Endothelial cell of umbilical vein (primary cell): ENCODE measurements around the gene ZMYND11. TPM values are rescaled to one million over a fixed set of nuclear protein-coding genes. Genes with fewer than 3 reads are reported as not detected.

ENCODE experiments used
- BruUV-seq: library from RNA; stranded (reverse); fragments of 400-500 nt; replicated peaks from 2 replicates; lab custom pipeline; 2021; lab: Mats Ljungman, UMichigan
- CTCF ChIA-PET: fragments of 300-600, 350-600 bp; sonication (Branson Sonifier 250); formaldehyde crosslinking; loops from one replicate; lab custom pipeline; 2021; ENCODE audit warnings: antibody characterized with exemption, inconsistent platforms; lab: Charles Lee
- POLR2A ChIA-PET: fragments of 300-600, 350-600 bp; sonication (Branson Sonifier 250); formaldehyde crosslinking; loops from one replicate; lab custom pipeline; 2021; ENCODE audit warnings: antibody characterized with exemption, inconsistent platforms; lab: Charles Lee
- DNase-seq: peaks from one replicate; pipeline ENCODE4 v3.0.0-alpha.2; 2011; ENCODE audit warnings: low read depth, low spot score
- FAIRE-seq: peaks from 2 replicates; lab custom pipeline; 2011; peaks lifted over from hg19 to GRCh38; lab: Jason Lieb, UNC
- H2AFZ ChIP-seq: 2 replicates; pipeline ENCODE4 v1.6.0; 2012; ENCODE audit warnings: low read depth, low read length, control low read depth, inconsistent platforms
- H3K27ac ChIP-seq: 2 replicates; pipeline ENCODE4 v1.5.1; 2011; ENCODE audit warnings: low read depth, mild to moderate bottlenecking, control low read depth, low read length, moderate library complexity; ENCODE audit not compliant: insufficient read depth
- H3K27me3 ChIP-seq, 2 experiments: 2 replicates each; pipeline versions ENCODE4 v1.6.0 to v1.6.1; 2011; ENCODE audit warnings: low read length in 2 of 2, mixed read lengths in 1 of 2; ENCODE audit not compliant: control insufficient read depth in 2 of 2, insufficient read depth in 2 of 2
- H3K36me3 ChIP-seq, 2 experiments: 2 replicates in 1 of 2; 3 replicates in 1 of 2; pipeline ENCODE4 v1.5.1; 2011; ENCODE audit warnings: low read length in 2 of 2, mild to moderate bottlenecking in 1 of 2, moderate library complexity in 1 of 2; ENCODE audit not compliant: control insufficient read depth in 2 of 2, insufficient read depth in 2 of 2; ENCODE audit errors: extremely low read depth in 1 of 2
- H3K4me1 ChIP-seq: 3 replicates; pipeline ENCODE4 v1.5.1; 2011; ENCODE audit warnings: mild to moderate bottlenecking, low read length; ENCODE audit not compliant: control insufficient read depth, insufficient read depth; ENCODE audit errors: extremely low read depth
- H3K4me2 ChIP-seq: 2 replicates; pipeline ENCODE4 v1.6.1; 2011; ENCODE audit warnings: low read length, control low read depth, mixed read lengths; ENCODE audit not compliant: insufficient read depth
- H3K4me3 ChIP-seq, 3 experiments: fragments of 200-600 bp in 1 of 3; sonication (generic), shearing (Covaris generic) in 1 of 3; replicated peaks in 1 of 3; 2 replicates each; pipeline ENCODE4 v1.5.1; 2011 to 2016; ENCODE audit warnings: control low read depth in 3 of 3, low read length in 3 of 3, mild to moderate bottlenecking in 2 of 3, inconsistent platforms in 1 of 3, low read depth in 1 of 3, moderate library complexity in 1 of 3; ENCODE audit not compliant: insufficient read depth in 1 of 3
- H3K79me2 ChIP-seq: 2 replicates; pipeline ENCODE4 v1.6.0; 2012; ENCODE audit warnings: low read length, inconsistent platforms; ENCODE audit not compliant: control insufficient read depth, insufficient read depth
- H3K9ac ChIP-seq: replicated peaks from 2 replicates; pipeline ENCODE3; 2011; ENCODE audit warnings: low read length, control low read depth; ENCODE audit not compliant: insufficient read depth; ENCODE audit errors: extremely low read depth
- H3K9me1 ChIP-seq: replicated peaks from 3 replicates; pipeline ENCODE4 v1.6.0; 2011; ENCODE audit warnings: mild to moderate bottlenecking, low read length; ENCODE audit not compliant: control insufficient read depth, insufficient read depth; ENCODE audit errors: extremely low read depth
- H3K9me3 ChIP-seq: replicated peaks from 2 replicates; pipeline ENCODE4 v1.5.1; 2012; ENCODE audit warnings: low read length, inconsistent platforms; ENCODE audit not compliant: control insufficient read depth, insufficient read depth
- H4K20me1 ChIP-seq: replicated peaks from 2 replicates; pipeline ENCODE3; 2011; ENCODE audit warnings: mild to moderate bottlenecking, low read length; ENCODE audit not compliant: control insufficient read depth, insufficient read depth; ENCODE audit errors: extremely low read depth
- EZH2 ChIP-seq: IDR thresholded peaks from 2 replicates; pipeline ENCODE4 v1.6.1; 2012; ENCODE audit warnings: borderline replicate concordance, low read depth, mild to moderate bottlenecking, moderate library complexity, low read length, inconsistent platforms; ENCODE audit not compliant: severe bottlenecking
- FOS ChIP-seq: IDR thresholded peaks from 2 replicates; pipeline ENCODE4 v1.6.1; 2011; ENCODE audit warnings: mild to moderate bottlenecking, low read length, moderate library complexity, borderline replicate concordance; ENCODE audit not compliant: insufficient read depth
- GATA2 ChIP-seq: IDR thresholded peaks from 2 replicates; pipeline ENCODE4 v1.7.0; 2011; ENCODE audit warnings: low read depth, mild to moderate bottlenecking, moderate library complexity, mixed read lengths, low read length; ENCODE audit not compliant: insufficient read length, insufficient read depth
- JUN ChIP-seq: IDR thresholded peaks from 2 replicates; pipeline ENCODE4 v1.6.1; 2011; ENCODE audit warnings: borderline replicate concordance, low read depth; ENCODE audit not compliant: insufficient read length, insufficient read depth
- MYC ChIP-seq: IDR thresholded peaks from one replicate; pipeline ENCODE4 v1.6.1; 2011; ENCODE audit warnings: mild to moderate bottlenecking, low read depth, low read length
- POLR2A ChIP-seq: IDR thresholded peaks from 2 replicates; pipeline ENCODE4 v1.6.1; 2012; ENCODE audit warnings: low read depth, mild to moderate bottlenecking, control low read depth, low read length
- POLR2AphosphoS5 ChIP-seq: IDR thresholded peaks from 2 replicates; pipeline ENCODE4 v1.6.1; 2012; ENCODE audit warnings: low read depth, mild to moderate bottlenecking, control low read depth, low read length, moderate library complexity; ENCODE audit not compliant: insufficient read depth
- dilution Hi-C: fragments of 300-500 bp; cut with MboI; formaldehyde crosslinking; loops from one replicate; pipeline ENCODE4 v1.15.0; 2019; ENCODE audit warnings: low sequenced_read_pairs; ENCODE audit not compliant: extremely low pct_ligation_motif_present
- intact Hi-C: fragments of 100-400 bp; cut with micrococcal nuclease; formaldehyde crosslinking; loops from one replicate; pipeline ENCODE4 v1.10.0; 2022
- polyA plus RNA-seq, 4 experiments: library from polyadenylated mRNA; depleted of rRNA in 3 of 4; stranded (reverse) in 3 of 4; unstranded in 1 of 4; fragments of >200 nt; gene quantifications; 2 replicates each; pipeline versions ENCODE4 v1.2.1 to v1.2.3, GENCODE V29; 2011 to 2012; ENCODE audit warnings: missing spikeins in 1 of 4
- total RNA-seq: library from RNA; stranded (reverse); gene quantifications from 2 replicates; pipeline ENCODE4 v1.2.3, GENCODE V29; 2021
- TF ChIP-seq, protein P1 (sequence below): IDR thresholded peaks from 2 replicates; pipeline ENCODE4 v1.6.1; 2011; ENCODE audit not compliant: insufficient read depth, insufficient read length
- TF ChIP-seq, protein P2 (sequence below), 2 donors: IDR thresholded peaks; 1 replicate in 1 of 2; 2 replicates in 1 of 2; pipeline ENCODE4 v1.5.1; 2011; ENCODE audit warnings: low read length in 2 of 2, mild to moderate bottlenecking in 2 of 2, moderate library complexity in 2 of 2, control low read depth in 1 of 2, inconsistent platforms in 1 of 2, low read depth in 1 of 2; ENCODE audit not compliant: insufficient read depth in 1 of 2; ENCODE audit errors: extremely low read depth in 1 of 2

Gene ZMYND11
- total and polyA plus RNA-seq, 2 donors (not counting 3 experiments of a cell fraction or from before 2014, with no cell fraction given) = 17.0 to 56.0 TPM

DNA sequence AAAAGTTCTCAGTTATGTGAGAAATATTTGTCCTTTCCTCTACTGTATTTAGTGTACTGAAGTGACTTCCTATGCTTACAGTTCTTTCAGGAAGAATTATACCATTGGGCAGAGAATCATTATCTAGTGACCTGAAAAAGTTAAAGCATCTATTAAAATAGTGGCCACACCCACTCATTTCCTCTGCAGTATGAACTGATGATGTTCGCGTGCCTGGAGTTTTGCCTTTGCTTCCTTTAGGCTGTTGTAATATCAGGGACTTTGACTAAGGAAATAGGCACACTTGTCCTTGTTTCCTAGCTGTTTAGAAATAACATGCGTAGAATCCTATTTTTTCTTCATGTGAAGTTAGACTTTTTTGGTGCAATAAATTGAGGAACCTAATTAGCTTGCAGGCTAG is 100.7 kb downstream of the ZMYND11 start:
- no peaks in the 10 kb centered on the region for H4K20me1 ChIP-seq
- intact Hi-C loops (no loop called here), dilution Hi-C loops (no loop called here)
- peak; percentile 13 for DNase-seq
- BruUV-seq = no TSS peak
- no peaks in the 10 kb centered on the region for H3K9me1 ChIP-seq
- peaks cover 0 to 11% of the 10 kb centered on the region in 2 experiments for H3K36me3 ChIP-seq
- no peaks in the 10 kb centered on the region for H3K79me2 ChIP-seq
- no peak overlapping the region for H3K27ac ChIP-seq
- H3K4me2 ChIP-seq = no peak overlapping the region
- H3K27me3 ChIP-seq = no peaks in the 10 kb centered on the region
- H3K9me3 ChIP-seq = no peaks in the 10 kb centered on the region
- no peak overlapping the region for H3K4me3 ChIP-seq
- TF ChIP-seq GATA2 (no peak), POLR2AphosphoS5 (no peak)
- ChIA-PET POLR2A (no interaction called here), CTCF (no interaction called here)
- H2AFZ ChIP-seq = no peak overlapping the region
- FAIRE-seq = peak; percentile 28
- peaks cover 9% of the 10 kb centered on the region for H3K4me1 ChIP-seq
- no peak overlapping the region for H3K9ac ChIP-seq

DNA sequence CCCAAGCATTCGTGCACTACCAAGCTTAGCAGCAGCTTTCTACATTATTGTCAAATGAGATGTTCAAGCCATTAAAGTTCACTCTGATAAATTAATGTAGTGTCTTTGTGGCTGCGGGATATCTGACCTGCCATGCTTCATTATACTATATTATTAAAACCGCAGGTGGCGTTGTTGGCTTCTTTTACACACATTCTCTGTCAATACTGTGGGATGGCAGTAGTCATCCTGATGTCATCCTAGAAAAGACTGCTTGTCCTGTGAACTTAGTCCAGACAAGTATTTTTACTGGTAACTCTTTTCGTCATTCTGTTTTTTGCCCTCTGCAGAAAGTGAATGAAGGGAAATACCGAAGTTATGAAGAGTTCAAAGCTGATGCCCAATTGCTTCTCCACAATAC is 103.9 kb downstream of the ZMYND11 start:
- Histone ChIP-seq H3K9me1 (no peaks in the 10 kb centered on the region), H4K20me1 (no peaks in the 10 kb centered on the region), H3K27me3 (no peaks in the 10 kb centered on the region), H3K9ac (no peak overlapping the region), H3K9me3 (no peaks in the 10 kb centered on the region), H2AFZ (no peak overlapping the region), H3K4me3 (no peak overlapping the region), H3K79me2 (no peaks in the 10 kb centered on the region), H3K36me3 (peaks cover 0 to 18% of the 10 kb centered on the region in 2 experiments), H3K27ac (no peak overlapping the region), H3K4me2 (no peak overlapping the region), H3K4me1 (peaks cover 9% of the 10 kb centered on the region)
- dilution Hi-C loops (no loop called here), intact Hi-C loops (no loop called here)
- no TSS peak for BruUV-seq
- CTCF ChIA-PET = no interaction called here
- POLR2A ChIA-PET = no interaction called here
- TF ChIP-seq POLR2A = no peak
- no peak for TF ChIP-seq GATA2
- TF ChIP-seq EZH2 = no peak
- TF ChIP-seq, protein P1, sequence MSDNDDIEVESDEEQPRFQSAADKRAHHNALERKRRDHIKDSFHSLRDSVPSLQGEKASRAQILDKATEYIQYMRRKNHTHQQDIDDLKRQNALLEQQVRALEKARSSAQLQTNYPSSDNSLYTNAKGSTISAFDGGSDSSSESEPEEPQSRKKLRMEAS = no peak
- TF ChIP-seq, protein P2, sequence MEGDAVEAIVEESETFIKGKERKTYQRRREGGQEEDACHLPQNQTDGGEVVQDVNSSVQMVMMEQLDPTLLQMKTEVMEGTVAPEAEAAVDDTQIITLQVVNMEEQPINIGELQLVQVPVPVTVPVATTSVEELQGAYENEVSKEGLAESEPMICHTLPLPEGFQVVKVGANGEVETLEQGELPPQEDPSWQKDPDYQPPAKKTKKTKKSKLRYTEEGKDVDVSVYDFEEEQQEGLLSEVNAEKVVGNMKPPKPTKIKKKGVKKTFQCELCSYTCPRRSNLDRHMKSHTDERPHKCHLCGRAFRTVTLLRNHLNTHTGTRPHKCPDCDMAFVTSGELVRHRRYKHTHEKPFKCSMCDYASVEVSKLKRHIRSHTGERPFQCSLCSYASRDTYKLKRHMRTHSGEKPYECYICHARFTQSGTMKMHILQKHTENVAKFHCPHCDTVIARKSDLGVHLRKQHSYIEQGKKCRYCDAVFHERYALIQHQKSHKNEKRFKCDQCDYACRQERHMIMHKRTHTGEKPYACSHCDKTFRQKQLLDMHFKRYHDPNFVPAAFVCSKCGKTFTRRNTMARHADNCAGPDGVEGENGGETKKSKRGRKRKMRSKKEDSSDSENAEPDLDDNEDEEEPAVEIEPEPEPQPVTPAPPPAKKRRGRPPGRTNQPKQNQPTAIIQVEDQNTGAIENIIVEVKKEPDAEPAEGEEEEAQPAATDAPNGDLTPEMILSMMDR (IDR thresholded peaks at IDR 0.05; ENCODE audit: extremely low read depth in 1 of 2, insufficient read depth in 1 of 2, low read depth in 1 of 2, low read length in 2 of 2) = no peak
- TF ChIP-seq MYC = no peak
- no peak for TF ChIP-seq FOS
- no peak for TF ChIP-seq POLR2AphosphoS5
- TF ChIP-seq JUN = no peak
- FAIRE-seq (no peak), DNase-seq (no peak)
